ENCODE measurements around the gene TGM6.

The TGM6 gene

DNA sequence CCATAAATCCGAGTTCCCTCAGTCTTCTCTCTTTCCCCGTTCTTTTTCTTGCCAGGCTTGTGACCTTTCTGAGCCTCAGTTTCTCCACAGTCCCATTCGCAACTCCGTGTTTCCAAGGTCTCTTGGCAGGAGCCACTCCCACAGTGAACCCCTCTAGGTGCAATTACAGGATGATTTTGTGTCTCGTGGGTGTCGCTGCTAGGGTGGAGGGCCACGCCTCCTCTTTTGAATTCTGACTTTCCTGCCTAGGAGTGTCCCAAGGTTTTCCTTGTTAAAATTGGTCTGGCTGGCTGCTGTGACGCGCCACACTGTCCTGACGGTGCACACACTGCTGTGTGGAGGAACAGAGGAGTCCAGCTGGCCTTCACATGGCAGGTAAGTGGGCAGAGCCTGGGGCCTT is at the start of gene TGM6:
Gene TGM6 (plus strand): TSS at position 301 of the 400 bp plus-strand sequence. CDS start 68 bp downstream, at position 369.
- no peak for DNase-seq (ENCODE audit: low read depth)

DNA sequence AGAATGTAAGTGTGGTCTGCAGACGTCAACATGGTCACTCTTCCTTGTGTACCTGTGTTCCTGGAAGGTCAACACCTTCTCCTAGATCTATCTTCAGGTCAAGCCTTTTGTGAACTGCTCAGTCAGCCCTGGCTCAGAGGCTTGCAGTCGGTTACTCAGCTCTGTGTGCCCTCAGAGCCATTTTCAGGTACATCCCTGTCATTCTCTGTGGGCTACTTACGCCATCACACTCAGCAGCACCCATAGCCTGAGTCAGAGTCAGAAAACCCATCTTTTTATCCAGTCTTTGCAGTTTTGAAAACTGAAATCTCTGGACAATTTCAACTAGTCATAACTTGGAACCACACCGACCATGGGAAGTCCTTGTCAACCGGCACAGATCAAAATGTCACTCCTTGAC is 49.6 kb upstream of the TGM6 start:
- DNase-seq (ENCODE audit: low read depth): no peak

DNA sequence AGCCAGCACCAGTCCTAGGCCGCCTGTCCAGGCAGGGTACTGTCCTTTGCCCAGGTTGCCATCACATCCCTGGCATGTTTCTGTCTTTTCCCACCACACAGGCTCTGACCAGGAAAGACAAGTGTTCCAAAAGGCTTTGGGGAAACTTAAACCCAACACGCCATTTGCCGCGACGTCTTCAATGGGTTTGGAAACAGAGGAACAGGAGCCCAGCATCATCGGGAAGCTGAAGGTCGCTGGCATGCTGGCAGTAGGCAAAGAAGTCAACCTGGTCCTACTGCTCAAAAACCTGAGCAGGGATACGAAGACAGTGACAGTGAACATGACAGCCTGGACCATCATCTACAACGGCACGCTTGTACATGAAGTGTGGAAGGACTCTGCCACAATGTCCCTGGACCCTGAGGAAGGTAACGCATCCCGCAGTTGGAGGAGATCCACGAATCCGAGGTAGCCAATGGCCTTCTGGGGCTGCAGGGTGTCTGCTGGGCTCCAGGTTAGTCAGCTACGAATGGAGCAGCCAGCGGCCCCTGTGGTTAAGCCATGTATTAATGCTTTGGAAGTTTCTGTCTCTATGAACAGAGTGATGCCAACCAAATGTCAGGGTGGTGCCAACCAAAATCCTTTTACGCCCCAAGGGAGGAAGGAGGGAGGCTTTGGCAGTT is 48.7 kb upstream of the TGM6 start:
- DNase-seq (ENCODE audit: low read depth): no peak

DNA sequence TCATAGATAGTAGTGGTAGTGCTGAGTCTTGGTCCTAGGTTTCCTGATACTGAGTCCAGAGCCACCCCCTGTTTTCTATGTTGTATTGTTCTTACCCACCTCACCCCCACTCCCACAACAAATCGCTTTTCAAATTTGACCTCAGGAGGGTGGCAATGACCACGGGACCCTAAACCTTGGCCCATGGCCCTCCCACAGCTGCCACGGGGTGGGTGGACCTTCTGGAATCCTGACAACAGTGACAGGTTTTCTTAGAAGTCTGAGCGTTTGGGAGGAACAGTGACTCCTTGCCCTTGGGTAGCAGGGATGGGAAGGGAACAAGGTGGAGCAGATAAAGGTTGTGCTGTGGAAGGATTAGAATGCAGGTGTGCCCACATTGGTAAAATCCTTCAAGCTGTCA is 48.0 kb upstream of the TGM6 start:
- DNase-seq (ENCODE audit: low read depth): no peak

DNA sequence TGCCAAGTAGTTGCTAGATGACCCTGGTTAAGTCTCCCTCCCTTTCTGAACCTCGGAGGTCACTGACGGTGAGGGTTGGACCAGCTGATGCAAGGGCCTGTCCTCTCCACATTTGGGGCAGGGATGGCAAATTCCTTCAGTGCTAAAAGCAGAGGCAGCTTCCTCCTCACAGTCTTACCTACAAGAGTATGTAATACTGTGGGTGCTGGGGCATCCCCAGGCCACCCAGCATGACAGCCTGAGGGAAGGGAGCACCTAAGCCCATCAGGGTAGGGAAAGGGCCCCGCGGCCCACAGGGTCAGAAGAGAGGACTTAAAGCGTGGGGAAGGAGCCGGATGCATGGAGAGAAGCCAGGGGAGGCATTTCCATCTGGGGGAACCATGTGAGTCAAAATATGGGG is 46.9 kb upstream of the TGM6 start:
- no peak for DNase-seq (ENCODE audit: low read depth)

DNA sequence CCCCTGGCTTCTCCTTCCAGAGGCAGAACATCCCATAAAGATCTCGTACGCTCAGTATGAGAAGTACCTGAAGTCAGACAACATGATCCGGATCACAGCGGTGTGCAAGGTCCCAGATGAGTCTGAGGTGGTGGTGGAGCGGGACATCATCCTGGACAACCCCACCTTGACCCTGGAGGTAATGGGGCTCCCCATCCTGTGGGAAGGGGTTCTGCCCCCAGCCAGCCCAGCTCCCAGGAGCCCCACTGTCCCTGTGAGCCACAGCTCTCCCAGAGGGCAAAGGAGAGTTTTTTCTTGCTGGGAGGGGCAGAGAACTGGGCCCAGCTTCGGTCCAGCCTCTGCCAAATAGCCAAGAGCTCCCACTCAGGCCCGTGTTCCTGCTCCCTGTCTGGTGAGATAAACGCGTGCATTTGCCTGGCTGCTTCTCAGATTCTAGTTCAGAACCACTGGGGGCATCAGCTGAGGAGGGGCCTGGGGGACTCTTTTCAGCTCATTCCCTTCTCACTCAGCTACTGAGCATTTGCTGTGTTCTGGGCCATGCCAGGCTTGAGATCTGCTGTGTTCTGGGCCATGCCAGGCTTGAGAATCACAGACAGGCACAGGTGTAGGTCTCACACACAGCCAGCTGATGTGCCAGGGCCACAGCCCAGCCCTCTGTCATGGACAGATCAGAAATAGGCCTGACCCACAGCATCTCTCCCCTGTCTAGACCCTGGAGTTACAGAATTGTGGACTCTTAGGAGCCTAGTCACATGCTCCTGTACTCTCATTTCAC is 45.4 kb upstream of the TGM6 start:
- no peak for DNase-seq (ENCODE audit: low read depth)

DNA sequence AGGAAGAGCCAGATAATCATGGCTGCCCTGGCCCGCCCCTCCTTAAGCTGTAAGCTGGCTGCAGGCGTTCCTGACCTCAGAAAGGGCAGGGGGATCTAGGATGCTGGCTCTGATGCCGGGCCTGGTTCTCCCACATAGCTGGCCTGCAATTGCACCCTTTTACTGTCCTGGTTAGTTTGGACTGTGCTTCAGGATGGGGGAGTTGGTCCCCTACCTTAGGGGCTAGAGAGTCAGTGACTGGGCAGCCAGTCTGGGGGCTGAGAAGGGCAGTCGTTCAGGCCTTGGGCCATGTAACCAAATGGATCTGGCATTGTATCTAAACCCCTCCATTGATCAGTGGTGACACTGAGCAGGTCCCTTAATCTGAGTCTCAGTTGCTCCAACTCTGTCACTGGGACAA is 44.2 kb upstream of the TGM6 start:
- no peak for DNase-seq (ENCODE audit: low read depth)

DNA sequence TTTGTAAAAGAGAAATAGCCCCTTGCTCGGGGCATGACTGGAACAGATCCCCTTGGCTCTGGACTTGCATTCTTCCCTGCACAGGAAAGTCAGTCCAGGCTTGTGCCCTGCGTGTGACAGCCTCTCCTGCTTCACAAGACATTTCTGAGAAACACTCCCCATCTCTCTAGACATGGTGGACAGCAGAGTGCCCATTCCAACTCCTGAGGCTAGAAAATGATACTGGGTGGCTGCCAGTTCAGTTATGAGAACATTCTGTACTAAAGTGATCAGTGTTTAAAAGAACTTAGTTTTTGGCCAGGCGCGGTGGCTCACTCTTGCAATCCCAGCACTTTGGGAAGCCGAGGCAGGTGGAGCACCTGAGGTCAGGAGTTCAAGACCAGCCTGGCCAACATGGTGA is 43.6 kb upstream of the TGM6 start:
- DNase-seq (ENCODE audit: low read depth): no peak

DNA sequence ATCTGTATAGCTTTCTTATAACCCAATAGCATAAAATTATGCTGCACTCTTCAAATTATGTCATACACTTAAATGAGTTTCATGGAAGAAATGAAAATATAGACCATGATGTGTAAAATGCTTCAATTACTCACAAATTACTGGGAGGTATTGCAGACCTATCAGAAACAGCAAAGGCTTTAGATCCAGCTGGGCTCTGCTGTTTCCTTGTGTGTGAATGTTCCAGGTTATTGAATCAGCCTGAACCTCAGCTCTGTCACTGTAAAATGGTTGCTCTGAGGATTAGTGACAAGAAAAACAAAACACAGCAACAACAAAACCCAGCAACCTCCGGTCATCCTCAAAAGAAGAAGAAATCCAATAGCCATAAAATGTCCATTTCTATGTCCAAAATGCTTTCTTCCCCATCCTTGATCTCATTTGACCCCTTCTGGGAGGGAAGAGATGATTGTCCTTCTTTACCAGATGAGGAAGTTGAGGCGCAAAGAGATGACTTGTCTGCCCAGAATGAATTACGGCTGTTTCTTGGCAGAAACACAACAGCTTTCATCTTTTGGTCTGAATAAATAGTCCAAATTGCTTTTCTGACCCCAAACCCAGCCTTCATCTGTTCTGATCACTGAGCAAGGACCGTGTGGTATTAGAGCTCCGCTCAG is 42.2 kb upstream of the TGM6 start:
- no peak for DNase-seq (ENCODE audit: low read depth)

DNA sequence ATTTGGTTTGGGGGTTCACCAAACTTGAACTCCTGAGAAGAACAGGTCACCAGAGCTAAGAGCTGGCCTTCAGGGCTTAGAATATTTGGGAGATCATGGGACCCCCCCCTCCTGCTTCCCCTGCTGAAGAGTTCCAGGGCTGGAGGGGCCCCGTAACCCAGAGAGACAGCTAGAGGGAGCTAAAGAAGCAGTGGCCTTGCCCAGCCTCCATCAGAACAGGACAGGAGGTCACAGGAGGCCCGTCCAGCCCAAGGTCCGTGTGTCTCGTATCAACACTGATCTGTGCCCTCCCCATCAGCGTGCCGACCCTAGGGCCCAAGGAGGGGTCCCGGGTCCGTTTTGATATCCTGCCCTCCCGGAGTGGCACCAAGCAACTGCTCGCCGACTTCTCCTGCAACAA is 40.6 kb upstream of the TGM6 start:
- no peak for DNase-seq (ENCODE audit: low read depth)

DNA sequence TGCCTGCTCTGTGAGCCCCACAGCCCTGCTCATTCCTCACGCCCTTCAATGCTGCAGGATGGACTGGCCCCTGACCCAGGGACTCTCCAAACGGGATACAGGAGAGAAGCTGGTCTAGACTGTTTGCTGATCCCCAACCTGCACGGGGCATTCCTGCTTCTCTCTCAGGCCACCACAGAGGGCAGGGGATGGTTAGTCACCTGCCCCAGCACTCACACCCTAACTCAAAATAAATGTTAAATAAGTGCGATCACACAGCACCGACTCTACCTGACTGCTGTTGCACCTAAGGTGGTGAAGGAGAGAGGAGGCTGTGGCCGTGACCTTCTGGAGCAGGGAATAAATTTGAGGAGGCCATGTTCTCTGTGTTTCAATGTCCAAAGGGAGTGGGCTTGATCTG is 39.9 kb upstream of the TGM6 start:
- DNase-seq (ENCODE audit: low read depth): no peak

DNA sequence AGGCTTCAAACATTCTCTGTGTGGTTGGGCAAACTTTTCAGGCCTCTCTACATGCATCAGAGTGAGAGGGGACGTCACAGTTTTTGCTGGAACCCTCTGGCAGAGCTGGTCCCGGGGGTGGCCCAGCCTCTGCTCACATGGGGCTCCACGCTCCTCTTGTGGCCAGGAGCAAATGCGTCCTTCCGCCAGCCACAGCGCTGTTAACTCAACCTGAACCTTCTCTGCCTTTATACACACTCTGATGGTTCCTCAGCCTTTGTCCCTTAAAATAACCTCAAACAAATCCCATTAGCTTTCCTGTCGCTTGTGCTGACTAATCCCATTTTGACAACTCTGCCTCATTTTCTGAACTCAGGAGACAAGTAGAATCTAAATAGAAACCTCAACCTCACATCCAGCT is 39.4 kb upstream of the TGM6 start:
- DNase-seq (ENCODE audit: low read depth): no peak

DNA sequence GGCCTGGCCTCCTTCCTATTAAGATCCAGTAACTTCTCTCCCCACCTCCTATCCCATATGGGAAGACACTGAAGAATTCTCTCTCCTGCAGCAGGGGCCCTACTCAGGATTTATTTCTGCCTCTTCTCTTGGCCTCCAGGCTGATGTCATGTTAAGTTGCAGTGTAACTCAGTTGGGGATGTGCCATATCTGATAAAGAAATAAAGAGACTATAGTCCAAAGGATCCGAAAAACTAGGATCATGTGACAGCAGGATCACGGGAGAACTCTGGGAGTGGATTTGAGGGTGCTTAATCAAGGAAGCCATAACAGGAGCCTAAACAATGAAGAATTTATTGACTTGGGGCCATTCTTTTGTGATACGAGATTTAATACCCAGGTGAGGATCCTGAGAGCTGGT is 38.5 kb upstream of the TGM6 start:
- DNase-seq (ENCODE audit: low read depth): no peak

DNA sequence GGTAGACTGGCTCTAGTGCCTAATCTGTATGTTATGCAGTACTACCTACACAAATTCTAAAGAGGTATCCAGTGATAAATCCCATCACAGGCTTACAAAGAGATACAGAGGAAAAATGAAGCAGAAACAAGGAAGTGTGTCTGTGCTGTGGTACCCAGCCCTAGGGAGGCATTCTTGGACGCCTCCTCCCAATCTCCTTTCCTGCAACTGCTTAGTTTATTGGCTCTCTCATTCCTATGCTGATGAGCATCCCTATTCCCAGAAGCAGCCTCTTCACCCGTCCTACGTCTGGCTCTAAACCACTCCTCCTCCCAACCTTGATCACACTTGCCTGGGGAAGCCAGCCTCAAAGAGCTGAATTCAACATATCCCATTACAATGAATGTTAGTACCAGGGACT is 34.5 kb upstream of the TGM6 start:
- no peak for DNase-seq (ENCODE audit: low read depth)

DNA sequence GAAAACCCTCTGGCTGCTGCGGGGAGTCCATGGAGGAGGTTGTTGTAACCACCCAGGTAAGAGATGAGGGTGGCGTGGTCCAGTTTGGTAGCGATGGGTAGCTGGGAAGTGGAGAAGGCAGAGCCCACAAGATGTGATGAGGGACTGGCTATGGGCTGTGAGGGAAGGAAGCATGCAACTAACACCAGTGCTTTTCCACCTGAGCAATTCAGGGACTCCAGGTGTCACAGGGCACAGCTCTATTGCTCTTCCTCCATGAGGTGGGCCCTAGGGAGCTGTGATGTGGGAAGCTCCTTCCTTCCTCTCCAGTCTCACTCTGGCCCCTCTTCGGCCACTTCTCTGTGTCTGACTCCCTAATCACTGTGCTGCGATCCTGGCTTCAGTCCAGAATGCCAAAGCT is 32.4 kb upstream of the TGM6 start:
- DNase-seq (ENCODE audit: low read depth): no peak

DNA sequence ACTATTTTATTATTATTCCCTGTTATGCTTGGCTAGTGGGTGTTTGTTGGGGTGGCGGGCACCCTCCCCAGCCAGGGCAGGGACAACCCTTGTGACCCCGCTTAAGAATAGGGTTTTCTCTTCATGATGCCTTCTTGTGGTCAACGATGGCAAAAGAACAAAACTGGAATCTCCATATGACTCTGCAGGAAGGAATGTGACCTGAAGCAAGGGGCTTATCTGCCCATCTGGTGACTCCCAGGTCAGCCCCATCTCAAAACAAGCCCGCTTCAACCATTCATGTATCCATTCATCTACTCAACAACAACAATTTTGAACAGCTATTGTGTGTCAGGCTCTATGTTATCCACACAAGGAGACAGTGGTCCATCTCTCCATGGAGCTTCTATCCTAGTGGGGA is 30.9 kb upstream of the TGM6 start:
- no peak for DNase-seq (ENCODE audit: low read depth)

DNA sequence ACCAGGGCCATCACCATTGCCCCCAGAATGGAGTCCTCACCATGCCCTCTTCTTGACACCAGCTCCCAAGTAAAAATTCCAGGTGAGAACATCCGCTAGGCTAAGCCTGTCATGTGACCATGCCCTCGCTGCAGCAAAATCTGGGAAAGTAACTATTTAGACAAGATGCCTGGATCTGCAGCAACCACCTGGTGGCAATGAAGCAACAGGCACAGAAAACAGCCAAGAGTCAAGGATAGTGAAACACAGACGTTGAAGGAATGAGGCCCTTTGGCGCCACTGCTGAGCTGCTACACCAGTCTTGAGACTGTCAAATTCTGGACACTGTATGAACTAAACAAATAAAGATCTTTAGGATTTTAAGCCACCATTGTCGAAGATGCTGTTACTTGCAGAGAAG is 30.1 kb upstream of the TGM6 start:
- no peak for DNase-seq (ENCODE audit: low read depth)

DNA sequence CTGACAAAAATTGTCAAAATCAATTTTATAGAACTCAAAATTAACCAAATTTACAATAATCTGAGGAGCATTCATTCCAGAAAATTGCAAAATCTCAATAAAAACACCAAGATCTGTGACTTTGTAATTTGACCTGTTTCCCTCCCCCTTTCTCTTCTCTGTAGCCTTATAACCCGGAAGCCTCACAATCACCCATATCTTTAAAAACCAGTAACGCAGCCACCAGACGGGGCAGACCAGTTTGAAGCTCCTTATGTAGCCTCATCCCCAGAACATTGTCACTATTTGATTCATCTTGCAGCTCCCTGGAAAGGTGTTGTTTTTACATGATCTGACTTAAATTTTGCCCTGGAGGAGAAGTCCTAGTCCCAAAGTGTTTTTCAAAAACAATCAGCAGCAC is 27.5 kb upstream of the TGM6 start:
- DNase-seq (ENCODE audit: low read depth): no peak

DNA sequence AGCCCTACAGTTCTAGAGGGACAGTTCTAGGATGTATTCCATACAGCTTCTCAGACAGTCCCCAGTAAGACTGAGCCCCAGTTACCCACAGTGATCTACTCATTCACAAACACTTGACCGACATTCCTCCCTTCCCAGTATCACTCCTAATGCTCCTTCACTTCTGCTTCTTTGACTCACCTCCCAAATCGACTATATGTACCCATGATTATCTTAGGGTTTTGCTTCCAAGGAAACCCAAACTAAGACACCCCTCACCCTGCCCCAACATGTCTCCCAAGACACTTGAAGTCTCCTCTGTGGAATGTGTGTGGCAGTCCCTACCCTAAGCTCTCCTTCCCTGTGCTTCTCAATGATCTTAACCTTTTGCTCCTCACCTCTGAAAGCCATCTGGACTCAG is 23.6 kb upstream of the TGM6 start:
- no peak for DNase-seq (ENCODE audit: low read depth)

DNA sequence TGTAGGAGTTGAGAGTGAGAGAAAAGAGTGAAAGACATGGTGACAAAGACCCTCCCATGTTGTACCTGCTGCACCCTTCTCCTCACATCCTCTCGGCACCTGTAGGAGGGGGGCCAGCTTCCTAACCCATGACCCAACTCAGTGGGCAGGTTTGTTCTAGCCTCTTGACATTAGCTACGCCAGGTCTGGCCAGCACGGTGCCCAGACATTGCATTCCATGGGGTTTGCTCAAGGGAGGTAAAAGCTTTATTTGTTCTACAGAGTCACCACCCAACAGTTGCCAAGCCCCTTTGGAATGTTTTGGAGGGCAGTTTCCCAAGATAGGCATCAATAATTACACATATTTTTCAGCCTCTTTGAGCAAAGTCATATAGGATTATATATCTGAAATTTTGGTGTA is 22.7 kb upstream of the TGM6 start:
- DNase-seq (ENCODE audit: low read depth): no peak

DNA sequence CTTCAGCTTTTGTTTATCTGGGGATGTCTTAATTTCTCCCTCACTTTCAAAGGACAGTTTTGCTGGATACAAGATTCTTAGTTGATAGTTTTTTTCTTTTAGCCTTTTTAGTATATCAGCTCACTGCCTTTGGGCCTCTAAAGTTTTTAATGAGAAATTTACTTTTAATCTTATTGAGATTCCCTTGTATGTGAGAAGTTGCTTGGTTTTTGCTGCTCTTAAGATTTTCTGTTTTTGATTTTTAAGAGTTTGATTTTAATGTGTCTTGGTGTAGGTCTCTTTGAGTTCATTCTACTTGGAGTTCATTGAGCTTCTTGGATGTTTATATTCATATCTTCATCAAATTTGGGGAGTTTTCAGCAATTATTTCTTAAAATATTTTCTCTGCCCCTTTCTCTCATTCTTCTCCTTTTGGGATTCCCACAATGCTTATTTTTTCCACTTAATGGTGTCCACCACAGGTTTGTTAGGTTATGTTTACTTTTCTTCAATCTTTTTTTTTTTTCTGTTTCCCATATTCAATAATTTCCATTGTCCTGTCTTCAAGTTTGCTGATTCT is 19.6 kb upstream of the TGM6 start:
- DNase-seq (ENCODE audit: low read depth): no peak

DNA sequence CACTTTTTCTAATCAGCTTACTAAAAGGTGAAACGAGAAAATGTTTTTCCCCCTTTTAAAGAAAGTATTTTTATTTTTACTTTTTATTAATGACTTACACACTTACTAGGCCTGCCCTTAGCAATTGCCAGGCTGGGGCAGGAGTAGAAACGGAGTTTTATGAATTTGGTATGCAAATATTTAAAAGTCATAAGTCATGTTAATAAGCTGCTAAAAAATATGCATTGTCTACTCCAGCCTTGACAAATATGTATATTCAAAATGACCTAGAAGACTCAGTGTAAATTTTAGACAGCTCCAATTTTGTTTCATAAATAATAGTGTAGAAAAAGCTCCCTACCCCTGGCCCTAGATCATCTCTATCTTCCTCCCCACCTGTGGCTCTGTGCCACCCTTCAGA is 17.5 kb upstream of the TGM6 start:
- no peak for DNase-seq (ENCODE audit: low read depth)

DNA sequence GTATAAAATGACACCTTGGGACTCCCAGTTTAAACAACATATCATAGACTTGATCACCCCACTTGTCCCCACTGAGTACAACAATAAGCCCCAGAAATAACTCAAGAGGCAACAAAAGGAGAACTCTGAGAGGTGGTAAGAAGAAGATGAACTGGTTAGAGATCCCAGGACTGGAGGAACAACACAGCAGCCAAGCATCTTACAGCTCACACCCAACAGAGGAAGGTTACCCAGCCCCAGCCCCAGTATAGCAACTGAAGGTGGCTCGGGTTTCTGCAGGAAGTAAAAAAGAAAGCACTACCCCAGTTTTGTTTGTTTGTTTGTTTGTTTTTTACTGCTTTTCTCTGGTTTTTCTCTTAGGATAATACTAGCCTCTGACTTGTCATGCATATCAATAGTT is 17.1 kb upstream of the TGM6 start:
- no peak for DNase-seq (ENCODE audit: low read depth)

All from stromal cell of bone marrow (primary cell).